ENCODE data around the gene ZNF714.

ZNF714 gene

GRCh38 chr19:21082011-21082975, at the start of gene ZNF714:
Gene ZNF714, plus strand, starts transcription at chr19:21082203. Its CDS starts 16,066 bp downstream, at chr19:21098269.
- no peak for DNase-seq
- in situ Hi-C loops (cut with MboI; ENCODE audit: low pct_unique_long_range_greater_than_20kb, low sequenced_read_pairs): no loop called here

- in situ Hi-C loops (cut with MboI; ENCODE audit: low pct_unique_long_range_greater_than_20kb, low sequenced_read_pairs): no loop called here
- no peak for DNase-seq
Observed at GRCh38 chr19:21045028-21045427, 37.0 kb upstream of the ZNF714 start.

- no peak for DNase-seq
- in situ Hi-C loops (cut with MboI; ENCODE audit: low pct_unique_long_range_greater_than_20kb, low sequenced_read_pairs): no loop called here
Observed at GRCh38 chr19:21046489-21046888, 35.5 kb upstream of the ZNF714 start.

- no peak for DNase-seq
- in situ Hi-C loops (cut with MboI; ENCODE audit: low pct_unique_long_range_greater_than_20kb, low sequenced_read_pairs): no loop called here
Observed at GRCh38 chr19:21047716-21048115, 34.3 kb upstream of the ZNF714 start.

GRCh38 chr19:21052902-21053301, 29.1 kb upstream of the ZNF714 start:
- in situ Hi-C loops (cut with MboI; ENCODE audit: low pct_unique_long_range_greater_than_20kb, low sequenced_read_pairs): no loop called here
- no peak for DNase-seq

GRCh38 chr19:21065336-21065735, 16.7 kb upstream of the ZNF714 start:
- in situ Hi-C loops (cut with MboI; ENCODE audit: low pct_unique_long_range_greater_than_20kb, low sequenced_read_pairs): no loop called here
- no peak for DNase-seq

GRCh38 chr19:21084343-21084742, 2.3 kb downstream of the ZNF714 start:
- no peak for DNase-seq
- in situ Hi-C loops (cut with MboI; ENCODE audit: low pct_unique_long_range_greater_than_20kb, low sequenced_read_pairs): no loop called here

GRCh38 chr19:21087871-21088270, 5.9 kb downstream of the ZNF714 start:
- no peak for DNase-seq
- in situ Hi-C loops (cut with MboI; ENCODE audit: low pct_unique_long_range_greater_than_20kb, low sequenced_read_pairs): no loop called here

- DNase-seq: no peak
- in situ Hi-C loops (cut with MboI; ENCODE audit: low pct_unique_long_range_greater_than_20kb, low sequenced_read_pairs): no loop called here
Observed at GRCh38 chr19:21092109-21092508, 10.1 kb downstream of the ZNF714 start.

- in situ Hi-C loops (cut with MboI; ENCODE audit: low pct_unique_long_range_greater_than_20kb, low sequenced_read_pairs): no loop called here
- no peak for DNase-seq
Observed at GRCh38 chr19:21094347-21095025, 12.5 kb downstream of the ZNF714 start.

GRCh38 chr19:21098291-21098690, 16.3 kb downstream of the ZNF714 start:
- in situ Hi-C loops (cut with MboI; ENCODE audit: low pct_unique_long_range_greater_than_20kb, low sequenced_read_pairs): no loop called here

GRCh38 chr19:21101521-21102242, 19.7 kb downstream of the ZNF714 start:
- in situ Hi-C loops (cut with MboI; ENCODE audit: low pct_unique_long_range_greater_than_20kb, low sequenced_read_pairs): no loop called here
- DNase-seq: no peak

More at GRCh38 chr19:21098291-21098690, 16.3 kb downstream of the ZNF714 start:
- DNase-seq: no peak

GRCh38 chr19:21109116-21109515, 27.1 kb downstream of the ZNF714 start:
- DNase-seq: no peak
- in situ Hi-C loops (cut with MboI; ENCODE audit: low pct_unique_long_range_greater_than_20kb, low sequenced_read_pairs): no loop called here

- in situ Hi-C loops (cut with MboI; ENCODE audit: low pct_unique_long_range_greater_than_20kb, low sequenced_read_pairs): no loop called here
- DNase-seq: no peak
Observed at GRCh38 chr19:21110183-21110582, 28.2 kb downstream of the ZNF714 start.

GRCh38 chr19:21115430-21115829, 33.4 kb downstream of the ZNF714 start:
- in situ Hi-C loops (cut with MboI; ENCODE audit: low pct_unique_long_range_greater_than_20kb, low sequenced_read_pairs): no loop called here
- DNase-seq: no peak

GRCh38 chr19:21117041-21117907, 35.3 kb downstream of the ZNF714 start:
- in situ Hi-C loops (cut with MboI; ENCODE audit: low pct_unique_long_range_greater_than_20kb, low sequenced_read_pairs): no loop called here
- no peak for DNase-seq

GRCh38 chr19:21126078-21126477, 44.1 kb downstream of the ZNF714 start:
- in situ Hi-C loops (cut with MboI; ENCODE audit: low pct_unique_long_range_greater_than_20kb, low sequenced_read_pairs): no loop called here
- no peak for DNase-seq

GRCh38 chr19:21127001-21127400, 45.0 kb downstream of the ZNF714 start:
- no peak for DNase-seq
- in situ Hi-C loops (cut with MboI; ENCODE audit: low pct_unique_long_range_greater_than_20kb, low sequenced_read_pairs): no loop called here

- in situ Hi-C loops (cut with MboI; ENCODE audit: low pct_unique_long_range_greater_than_20kb, low sequenced_read_pairs): no loop called here
Observed at GRCh38 chr19:21127898-21128297, 45.9 kb downstream of the ZNF714 start.

More at GRCh38 chr19:21127898-21128297, 45.9 kb downstream of the ZNF714 start:
- DNase-seq: no peak

Data from KBM-7 (cell line).